DMS79 treated with DMSO at 0.1 percent for 48 hours (cell line): ENCODE data around the gene PANK4.

Experiments used
- DNase-seq: peaks from one replicate; lab custom pipeline; 2025; lab: John Stamatoyannopoulos, UW

The PANK4 gene

GRCh38 chr1:2476061-2476999 is 50.1 kb downstream of the PANK4 start, which contains the start of gene PLCH2:
PLCH2 (plus strand) TSS chr1:2476289; CDS start chr1:2476589, 300 bp downstream.
- no peak for DNase-seq

GRCh38 chr1:2475571-2475970 is 50.8 kb downstream of the PANK4 start:
- no peak for DNase-seq

GRCh38 chr1:2474933-2475371 is 51.4 kb downstream of the PANK4 start:
- DNase-seq = no peak

GRCh38 chr1:2474104-2474844 is 52.1 kb downstream of the PANK4 start:
- no peak for DNase-seq

GRCh38 chr1:2473198-2473597 is 53.2 kb downstream of the PANK4 start:
- no peak for DNase-seq

- no peak for DNase-seq
Observed at GRCh38 chr1:2472561-2473177, 53.7 kb downstream of the PANK4 start.

GRCh38 chr1:2472109-2472508 is 54.3 kb downstream of the PANK4 start:
- no peak for DNase-seq

GRCh38 chr1:2471587-2472001 is 54.8 kb downstream of the PANK4 start:
- no peak for DNase-seq

- DNase-seq = no peak
Observed at GRCh38 chr1:2471159-2471471, 55.3 kb downstream of the PANK4 start.

GRCh38 chr1:2470290-2471158 is 55.9 kb downstream of the PANK4 start:
- peak; percentile 36 for DNase-seq

- DNase-seq = no peak
Observed at GRCh38 chr1:2469103-2469940, 57.1 kb downstream of the PANK4 start.

GRCh38 chr1:2468540-2468939 is 57.9 kb downstream of the PANK4 start:
- DNase-seq = no peak

GRCh38 chr1:2468041-2468472 is 58.3 kb downstream of the PANK4 start:
- no peak for DNase-seq

GRCh38 chr1:2466958-2467554 is 59.3 kb downstream of the PANK4 start:
- DNase-seq = peak; percentile 12

GRCh38 chr1:2466270-2466665 is 60.1 kb downstream of the PANK4 start:
- DNase-seq = peak; percentile 25

- DNase-seq = peak; percentile 21
Observed at GRCh38 chr1:2465371-2466269, 60.8 kb downstream of the PANK4 start.

- no peak for DNase-seq
Observed at GRCh38 chr1:2463396-2463795, 63.0 kb downstream of the PANK4 start.

GRCh38 chr1:2462819-2463218 is 63.6 kb downstream of the PANK4 start:
- no peak for DNase-seq
